NCI-H1105 treated with DMSO at 0.1 percent for 48 hours (cell line): Measurements from ENCODE around the gene SRF.

ENCODE experiments used
- DNase-seq: peaks from one replicate; lab custom pipeline; 2025; lab: John Stamatoyannopoulos, UW

The SRF gene

DNA sequence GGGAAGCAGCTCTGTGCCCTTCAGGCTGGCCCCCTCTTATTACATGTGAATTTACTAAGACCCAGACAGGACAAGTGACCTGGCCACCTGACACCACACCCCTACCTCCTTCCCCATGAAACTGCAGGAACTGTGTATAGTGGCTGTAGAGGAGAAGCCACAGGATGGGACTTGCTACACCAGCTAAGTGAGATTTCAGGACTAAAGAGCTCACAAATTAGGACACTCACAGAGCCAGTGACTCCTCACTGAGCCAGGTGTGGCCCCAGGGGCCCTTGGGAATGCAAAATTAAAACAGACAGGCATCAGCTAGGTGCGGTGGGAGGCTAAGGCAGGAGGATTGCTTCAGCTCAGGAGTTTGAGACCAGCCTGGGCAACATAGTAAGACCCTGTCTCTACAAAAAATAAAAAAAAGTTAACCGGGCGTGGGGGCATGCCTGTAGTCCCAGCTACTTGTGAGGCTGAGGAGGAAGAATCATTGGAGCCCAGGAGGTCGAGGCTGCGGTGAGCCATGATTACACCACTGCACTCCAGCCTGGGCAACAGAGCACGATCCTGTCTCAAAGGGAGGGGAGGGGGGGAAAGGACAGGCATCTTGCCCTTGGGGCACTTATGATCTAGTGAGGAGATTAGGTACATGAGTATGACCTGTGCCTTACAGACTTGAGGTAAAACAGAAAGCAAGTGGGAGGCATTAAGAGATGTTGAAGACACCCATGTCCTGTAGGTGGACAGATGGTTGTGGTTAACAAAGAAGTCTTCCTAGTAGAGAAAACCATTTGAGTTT lies 23.2 kb upstream of the SRF start:
- no peak for DNase-seq

DNA sequence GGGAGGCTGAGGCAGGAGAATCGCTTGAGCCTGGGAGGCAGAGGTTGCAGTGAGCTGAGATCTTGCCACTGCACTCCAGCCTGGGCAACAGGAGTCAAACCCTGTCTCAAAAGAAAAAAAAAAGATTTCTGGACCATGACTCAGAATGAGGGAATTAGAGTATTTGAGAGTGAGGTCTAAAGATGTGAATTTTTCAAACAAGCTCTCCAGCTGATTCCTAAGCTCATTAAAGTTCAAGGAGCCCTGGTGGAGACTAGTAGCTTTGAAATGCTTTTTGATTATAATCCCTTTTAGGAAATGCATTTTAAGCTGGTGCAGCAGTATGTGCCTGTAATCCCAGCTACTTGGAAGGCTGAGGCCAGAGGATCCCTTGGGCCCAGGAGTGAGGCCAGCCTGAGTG lies 21.8 kb upstream of the SRF start:
- DNase-seq = no peak

GRCh38 chr6:43150051-43150751 lies 20.9 kb upstream of the SRF start:
- no peak for DNase-seq

DNA sequence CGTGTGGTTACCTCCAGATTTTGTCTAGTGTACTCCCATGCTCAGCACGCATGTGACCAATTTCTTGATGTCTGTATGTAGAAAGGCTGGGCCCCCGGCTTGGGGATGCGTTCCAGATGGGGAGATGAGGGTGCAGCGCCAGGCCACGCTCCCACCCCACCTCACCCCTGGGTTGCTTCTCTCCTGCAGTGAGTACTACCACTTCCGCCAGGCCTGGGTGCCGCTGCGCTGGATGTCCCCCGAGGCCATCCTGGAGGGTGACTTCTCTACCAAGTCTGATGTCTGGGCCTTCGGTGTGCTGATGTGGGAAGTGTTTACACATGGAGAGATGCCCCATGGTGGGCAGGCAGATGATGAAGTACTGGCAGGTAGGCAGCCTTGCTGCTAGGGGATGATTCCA lies 11.5 kb upstream of the SRF start:
- no peak for DNase-seq

GRCh38 chr6:43163899-43164298 lies 7.2 kb upstream of the SRF start:
- DNase-seq = no peak

DNA sequence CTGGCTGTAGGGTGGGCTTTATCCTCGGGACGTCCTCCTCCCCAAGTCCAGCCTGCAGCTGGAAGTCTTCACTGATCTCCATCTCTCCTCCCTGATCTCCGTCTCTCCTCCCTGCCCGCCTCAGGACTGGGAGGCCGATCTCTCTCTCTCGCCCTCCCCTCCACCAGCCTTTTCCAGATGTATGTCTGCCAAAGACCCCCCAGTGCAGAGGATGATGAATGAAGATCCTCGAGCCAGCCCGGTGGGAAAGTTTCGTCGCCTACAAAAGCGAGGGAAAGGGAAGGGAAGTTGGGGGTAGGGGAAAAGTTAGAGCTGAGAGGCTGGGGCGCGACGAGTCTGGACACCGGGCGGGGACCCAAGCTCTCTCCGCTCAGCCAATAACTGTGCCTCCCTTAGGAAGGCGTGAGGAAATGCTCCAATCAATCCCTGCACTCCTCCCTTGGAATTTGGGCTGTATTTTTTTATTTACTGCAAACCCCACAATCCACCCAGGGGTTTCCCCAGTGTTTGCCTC lies 595 bp upstream of the SRF start:
- DNase-seq = peak; percentile 89

DNA sequence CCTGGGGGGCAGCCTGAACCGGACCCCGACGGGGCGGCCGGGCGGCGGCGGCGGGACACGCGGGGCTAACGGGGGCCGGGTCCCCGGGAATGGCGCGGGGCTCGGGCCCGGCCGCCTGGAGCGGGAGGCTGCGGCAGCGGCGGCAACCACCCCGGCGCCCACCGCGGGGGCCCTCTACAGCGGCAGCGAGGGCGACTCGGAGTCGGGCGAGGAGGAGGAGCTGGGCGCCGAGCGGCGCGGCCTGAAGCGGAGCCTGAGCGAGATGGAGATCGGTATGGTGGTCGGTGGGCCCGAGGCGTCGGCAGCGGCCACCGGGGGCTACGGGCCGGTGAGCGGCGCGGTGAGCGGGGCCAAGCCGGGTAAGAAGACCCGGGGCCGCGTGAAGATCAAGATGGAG lies 636 bp downstream of the SRF start:
- no peak for DNase-seq

DNA sequence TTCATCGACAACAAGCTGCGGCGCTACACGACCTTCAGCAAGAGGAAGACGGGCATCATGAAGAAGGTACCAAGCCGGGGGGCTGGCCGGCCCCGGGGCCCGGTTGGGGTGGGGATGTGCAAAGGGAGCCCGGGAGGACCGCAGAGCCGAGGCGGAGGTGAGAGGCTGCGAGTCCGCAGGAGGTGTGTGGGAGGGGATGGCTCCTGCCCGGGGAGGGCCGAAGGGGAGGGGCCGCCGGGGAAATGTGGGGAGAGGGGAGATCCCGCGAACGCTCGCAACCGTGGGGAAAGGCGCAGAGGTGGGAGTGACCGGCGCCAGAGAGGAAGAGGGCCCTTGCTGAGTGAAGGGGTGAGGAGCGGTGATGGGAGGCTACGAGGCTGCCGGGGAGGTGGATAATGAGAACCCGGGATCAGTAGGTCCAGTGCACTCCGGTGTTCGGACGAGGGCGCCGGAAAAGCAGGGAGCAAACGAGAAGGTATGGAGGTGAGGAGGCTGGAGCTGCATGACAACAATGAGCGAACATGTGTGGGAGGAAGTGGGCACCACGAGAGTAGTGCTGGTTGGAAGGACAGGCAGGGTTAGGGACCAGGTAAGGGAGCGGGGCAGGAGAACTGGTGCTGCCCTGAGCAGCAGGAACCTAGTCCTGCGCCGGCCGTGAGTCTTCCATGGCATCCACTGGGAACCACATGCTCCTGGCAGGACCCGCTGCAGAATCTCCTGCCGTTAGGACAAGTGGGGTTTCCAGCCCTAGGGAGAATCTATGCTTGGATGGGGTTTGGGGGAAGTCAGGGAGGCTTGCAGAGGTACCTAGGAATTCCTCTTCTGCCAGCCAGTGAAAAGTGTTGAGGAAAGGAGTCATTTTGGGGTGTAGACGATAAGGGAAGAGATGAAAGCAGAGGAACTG lies 1.3 kb downstream of the SRF start:
- peak; percentile 17 for DNase-seq

DNA sequence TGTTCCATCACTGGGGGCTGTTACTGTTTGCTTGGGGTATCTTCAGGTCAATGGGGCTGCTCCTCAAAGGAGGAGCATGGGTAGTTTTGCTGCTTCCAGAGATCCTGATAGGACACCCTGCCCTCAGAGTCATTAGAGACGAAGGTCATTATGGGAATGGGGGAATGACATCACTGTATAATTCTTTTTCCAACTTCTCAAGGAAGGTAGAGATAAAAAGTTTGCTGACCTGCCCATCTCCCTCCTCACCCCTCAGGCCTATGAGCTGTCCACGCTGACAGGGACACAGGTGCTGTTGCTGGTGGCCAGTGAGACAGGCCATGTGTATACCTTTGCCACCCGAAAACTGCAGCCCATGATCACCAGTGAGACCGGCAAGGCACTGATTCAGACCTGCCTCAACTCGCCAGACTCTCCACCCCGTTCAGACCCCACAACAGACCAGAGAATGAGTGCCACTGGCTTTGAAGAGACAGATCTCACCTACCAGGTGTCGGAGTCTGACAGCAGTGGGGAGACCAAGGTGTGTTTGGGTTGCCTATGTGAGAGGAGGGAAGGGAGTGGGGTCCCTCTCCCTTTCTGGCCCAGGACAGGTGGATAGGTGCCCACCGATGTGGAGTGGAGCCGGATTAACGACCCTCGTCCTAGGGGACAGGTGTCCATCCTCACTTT lies 2.7 kb downstream of the SRF start:
- DNase-seq = no peak

GRCh38 chr6:43174263-43175112 lies 3.4 kb downstream of the SRF start:
- DNase-seq = peak; percentile 99

DNA sequence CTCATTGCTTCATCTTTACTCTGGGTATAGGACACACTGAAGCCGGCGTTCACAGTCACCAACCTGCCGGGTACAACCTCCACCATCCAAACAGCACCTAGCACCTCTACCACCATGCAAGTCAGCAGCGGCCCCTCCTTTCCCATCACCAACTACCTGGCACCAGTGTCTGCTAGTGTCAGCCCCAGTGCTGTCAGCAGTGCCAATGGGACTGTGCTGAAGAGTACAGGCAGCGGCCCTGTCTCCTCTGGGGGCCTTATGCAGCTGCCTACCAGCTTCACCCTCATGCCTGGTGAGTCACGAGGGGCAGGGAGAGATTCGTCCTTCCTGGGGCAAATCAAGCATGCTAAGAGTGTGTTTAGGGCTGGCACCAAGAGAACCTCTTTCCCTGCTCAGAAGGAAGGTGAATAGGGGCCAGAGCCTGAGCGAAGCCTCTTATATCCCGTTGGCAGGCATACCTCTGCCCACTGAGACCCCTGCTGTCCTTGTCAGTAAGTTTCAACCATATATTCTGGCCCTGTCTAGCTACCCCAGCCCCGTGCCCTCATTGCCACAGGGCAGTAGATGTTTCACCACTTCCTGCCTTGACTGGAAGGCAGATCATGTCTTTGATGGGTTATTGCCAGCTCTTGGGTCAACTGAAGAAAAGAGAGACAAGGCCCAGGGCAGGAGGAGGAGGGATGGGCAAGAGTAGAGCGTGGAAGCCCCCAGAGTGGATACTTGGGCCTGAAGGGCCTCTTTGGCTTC lies 4.8 kb downstream of the SRF start:
- no peak for DNase-seq

DNA sequence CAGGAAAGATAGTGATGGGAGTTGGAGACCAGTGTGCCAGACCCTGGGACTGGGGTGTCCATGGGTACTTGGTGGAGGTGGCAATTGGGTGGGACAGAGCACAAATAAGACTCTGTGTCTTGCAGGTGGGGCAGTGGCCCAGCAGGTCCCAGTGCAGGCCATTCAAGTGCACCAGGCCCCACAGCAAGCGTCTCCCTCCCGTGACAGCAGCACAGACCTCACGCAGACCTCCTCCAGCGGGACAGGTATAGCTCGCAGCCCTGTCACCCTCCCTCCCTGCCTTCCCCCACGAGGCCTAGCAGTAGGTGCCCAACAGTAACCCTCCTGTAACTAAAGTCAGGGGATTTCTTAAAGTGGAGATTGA lies 5.3 kb downstream of the SRF start:
- no peak for DNase-seq

DNA sequence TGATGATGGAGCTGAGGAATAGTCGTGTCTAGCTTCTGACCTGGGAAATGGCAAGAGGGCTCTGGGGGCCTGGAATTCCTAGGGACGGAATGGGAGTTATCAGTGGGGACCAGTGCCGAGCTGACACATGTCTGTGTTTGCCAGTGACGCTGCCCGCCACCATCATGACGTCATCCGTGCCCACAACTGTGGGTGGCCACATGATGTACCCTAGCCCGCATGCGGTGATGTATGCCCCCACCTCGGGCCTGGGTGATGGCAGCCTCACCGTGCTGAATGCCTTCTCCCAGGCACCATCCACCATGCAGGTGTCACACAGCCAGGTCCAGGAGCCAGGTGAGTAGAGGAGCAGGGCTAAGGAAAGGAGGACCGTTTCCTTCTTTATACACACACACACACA lies 7.1 kb downstream of the SRF start:
- no peak for DNase-seq

DNA sequence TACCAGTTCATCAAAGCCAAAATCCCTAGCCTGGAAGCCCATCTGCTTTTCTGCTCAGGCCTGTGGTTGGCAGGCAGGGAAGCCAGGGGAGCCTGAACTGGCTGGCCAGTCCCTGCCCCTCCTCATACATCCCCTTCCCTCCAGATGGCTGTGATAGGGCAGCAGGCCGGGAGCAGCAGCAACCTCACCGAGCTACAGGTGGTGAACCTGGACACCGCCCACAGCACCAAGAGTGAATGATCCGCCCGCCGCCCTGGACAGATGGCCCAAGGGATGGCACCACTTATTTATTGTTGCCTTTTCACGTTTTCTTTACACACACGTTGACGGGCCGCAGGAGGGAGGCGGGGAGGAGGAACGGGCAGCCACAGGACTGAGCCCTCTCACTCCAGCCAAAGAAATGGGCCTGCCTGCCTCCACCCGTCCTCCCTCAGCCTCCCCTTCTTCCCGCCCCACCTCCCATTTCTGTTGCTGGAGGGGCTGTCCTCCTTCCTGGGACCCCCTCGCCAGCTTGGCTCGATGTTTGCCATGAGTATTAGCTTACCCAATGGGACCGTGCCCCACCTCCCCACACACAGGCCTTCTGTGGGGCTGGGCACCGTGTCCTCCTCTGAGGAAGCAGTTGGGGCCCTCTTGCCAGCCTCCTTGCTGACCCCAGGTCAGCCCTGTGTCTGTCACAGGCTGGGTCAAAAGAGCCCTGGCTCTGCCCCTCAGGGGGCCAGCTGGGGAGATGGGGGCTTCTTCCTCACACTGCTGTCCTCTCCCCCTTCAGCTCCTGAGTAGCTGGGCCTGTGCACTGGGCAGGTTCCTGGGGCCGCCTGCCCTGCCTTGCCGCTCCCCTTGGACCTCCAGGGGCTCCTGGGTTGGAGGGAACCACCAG lies 8.1 kb downstream of the SRF start:
- no peak for DNase-seq

DNA sequence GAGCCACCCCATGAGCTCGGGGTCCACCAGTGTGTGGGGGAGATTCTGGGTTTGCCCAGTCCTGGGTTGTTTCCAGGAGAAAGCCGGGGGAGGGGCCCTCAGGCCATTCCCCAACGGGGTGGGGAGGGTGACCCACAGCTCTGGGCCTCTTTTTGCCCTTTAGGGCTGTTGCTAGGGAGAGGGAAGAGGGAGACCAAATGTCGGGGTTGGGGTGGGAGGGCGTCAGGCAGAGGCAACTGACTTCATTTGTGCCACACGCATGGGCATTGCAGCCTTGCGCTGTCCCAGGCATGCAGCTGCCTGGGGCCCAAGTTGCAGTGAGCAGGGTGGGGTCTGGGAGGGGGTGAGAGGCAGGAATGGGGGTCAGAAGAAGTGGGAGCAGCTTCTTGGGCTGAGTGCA lies 9.0 kb downstream of the SRF start:
- DNase-seq = no peak

DNA sequence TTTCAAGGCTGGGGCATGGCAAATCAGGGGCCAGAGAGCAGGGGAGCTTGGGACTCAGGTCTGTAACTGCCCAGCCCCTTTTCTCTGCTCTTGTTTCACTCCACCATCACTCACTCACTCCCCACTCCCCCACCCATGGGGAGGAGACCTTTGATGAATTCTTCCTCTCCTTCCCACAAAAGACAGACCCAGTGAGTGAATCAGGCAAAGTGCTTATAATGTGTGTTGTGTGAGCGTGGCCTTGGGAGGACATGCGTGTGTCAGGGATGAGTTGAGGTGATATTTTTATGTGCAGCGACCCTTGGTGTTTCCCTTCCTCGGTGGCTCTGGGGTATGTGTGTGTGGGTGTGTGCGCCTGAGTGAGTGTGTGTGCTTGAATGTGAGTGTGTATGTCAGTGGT lies 9.9 kb downstream of the SRF start:
- no peak for DNase-seq

GRCh38 chr6:43181621-43181941 lies 10.5 kb downstream of the SRF start:
- no peak for DNase-seq

GRCh38 chr6:43181942-43182860 lies 11.1 kb downstream of the SRF start, which contains the start of gene CUL9:
Gene CUL9, plus strand, starts transcription at chr6:43182196. Its CDS starts 2,115 bp downstream, at chr6:43184311.
- DNase-seq = peak; percentile 84
